Neuronal stem cell (in vitro differentiated cells): ENCODE data around the gene DCAF15.

Source experiments
- DNase-seq: peaks from one replicate; pipeline ENCODE4 v3.0.0-alpha.2; 2013; ENCODE audit warnings: low spot score
- H2AFZ ChIP-seq: one replicate; pipeline ENCODE4 v1.6.1; 2013; ENCODE audit warnings: mild to moderate bottlenecking, low read length, inconsistent platforms
- H2AK5ac ChIP-seq: 2 replicates; pipeline ENCODE4 v1.6.1; 2013; ENCODE audit warnings: low read depth, mild to moderate bottlenecking, inconsistent platforms, low read length, moderate library complexity, mixed read lengths
- H2BK120ac ChIP-seq: 2 replicates; pipeline ENCODE4 v1.6.1; 2013; ENCODE audit warnings: low read depth, mild to moderate bottlenecking, inconsistent platforms, low read length, moderate library complexity, mixed read lengths
- H2BK12ac ChIP-seq: one replicate; pipeline ENCODE4 v1.6.1; 2013; ENCODE audit warnings: low read length, inconsistent platforms
- H2BK15ac ChIP-seq: 2 replicates; pipeline ENCODE4 v1.6.1; 2013; ENCODE audit warnings: mild to moderate bottlenecking, low read length, inconsistent platforms, mixed read lengths
- H2BK5ac ChIP-seq: one replicate; pipeline ENCODE4 v1.6.1; 2013; ENCODE audit warnings: inconsistent platforms, mild to moderate bottlenecking, low read length, moderate library complexity
- H3K14ac ChIP-seq: one replicate; pipeline ENCODE4 v1.6.1; 2013; ENCODE audit warnings: low read length, inconsistent platforms
- H3K18ac ChIP-seq: 2 replicates; pipeline ENCODE4 v1.6.1; 2013; ENCODE audit warnings: low read length, inconsistent platforms
- H3K23ac ChIP-seq: 2 replicates; pipeline ENCODE4 v1.6.1; 2013; ENCODE audit warnings: low read depth, mild to moderate bottlenecking, mixed read lengths, low read length, inconsistent platforms; ENCODE audit not compliant: poor library complexity
- H3K27ac ChIP-seq: replicated peaks from 3 replicates; pipeline ENCODE4 v1.5.1; 2013; ENCODE audit warnings: low read length, inconsistent platforms
- H3K27me3 ChIP-seq, 3 experiments: 2 replicates each; pipeline ENCODE4 v1.6.1; 2013; ENCODE audit warnings: low read length in 3 of 3, mild to moderate bottlenecking in 2 of 3, inconsistent platforms in 1 of 3, low read depth in 1 of 3, mixed read lengths in 1 of 3, moderate library complexity in 1 of 3; ENCODE audit not compliant: control insufficient read depth in 3 of 3, insufficient read depth in 3 of 3
- H3K36me3 ChIP-seq, 2 donors: replicated peaks in 1 of 2; 2 replicates each; pipeline ENCODE4 v1.6.1; 2013; ENCODE audit warnings: low read length in 2 of 2; ENCODE audit not compliant: control insufficient read depth in 2 of 2, insufficient read depth in 2 of 2
- H3K4ac ChIP-seq: 2 replicates; pipeline ENCODE4 v1.6.1; 2013; ENCODE audit warnings: inconsistent platforms, mild to moderate bottlenecking, low read length, moderate library complexity
- H3K4me1 ChIP-seq, 2 donors: 1 replicate in 1 of 2; 2 replicates in 1 of 2; pipeline ENCODE4 v1.6.1; 2013; ENCODE audit warnings: low read length in 2 of 2, low read depth in 1 of 2; ENCODE audit not compliant: control insufficient read depth in 2 of 2, insufficient read depth in 1 of 2
- H3K4me2 ChIP-seq: one replicate; pipeline ENCODE4 v1.6.1; 2013; ENCODE audit warnings: mild to moderate bottlenecking, low read length, inconsistent platforms; ENCODE audit not compliant: insufficient read depth, poor library complexity, severe bottlenecking
- H3K4me3 ChIP-seq, 2 donors: 2 replicates each; pipeline ENCODE4 v1.5.1; 2013; ENCODE audit warnings: low read length in 2 of 2, mild to moderate bottlenecking in 2 of 2, inconsistent platforms in 1 of 2, moderate library complexity in 1 of 2
- H3K79me1 ChIP-seq: one replicate; pipeline ENCODE4 v1.6.1; 2013; ENCODE audit warnings: low read depth, mild to moderate bottlenecking, inconsistent platforms, low read length, moderate library complexity
- H3K9ac ChIP-seq: one replicate; pipeline ENCODE4 v1.6.1; 2013; ENCODE audit warnings: mild to moderate bottlenecking, low read depth, low read length, inconsistent platforms; ENCODE audit not compliant: poor library complexity
- H3K9me3 ChIP-seq, 2 donors: replicated peaks in 1 of 2; 2 replicates each; pipeline versions ENCODE3 to v1.6.1; 2013; ENCODE audit warnings: low read length in 2 of 2, mild to moderate bottlenecking in 2 of 2, inconsistent platforms in 1 of 2, low read depth in 1 of 2, mixed read lengths in 1 of 2, moderate library complexity in 1 of 2; ENCODE audit not compliant: control insufficient read depth in 2 of 2, insufficient read depth in 1 of 2
- H4K8ac ChIP-seq: one replicate; pipeline ENCODE4 v1.6.1; 2013; ENCODE audit warnings: low read depth, mild to moderate bottlenecking, inconsistent platforms, low read length, moderate library complexity
- H4K91ac ChIP-seq: one replicate; pipeline ENCODE4 v1.6.1; 2013; ENCODE audit warnings: low read length, low read depth, mild to moderate bottlenecking, inconsistent platforms; ENCODE audit not compliant: poor library complexity
- WGBS, 2 donors: extraction: QIAGEN DNeasy Blood & Tissue Kit; methylation state at CpG; one replicate each; pipeline ENCODE4 v1.1.7; 2013; ENCODE audit warnings: missing lambda C conversion rate in 2 of 2, mixed read lengths in 1 of 2; ENCODE audit not compliant: insufficient read length in 2 of 2, insufficient replicate concordance in 1 of 2; ENCODE audit errors: extremely low coverage in 2 of 2; 5-methylcytosine and 5-hydroxymethylcytosine counted together

DCAF15 gene

DNA sequence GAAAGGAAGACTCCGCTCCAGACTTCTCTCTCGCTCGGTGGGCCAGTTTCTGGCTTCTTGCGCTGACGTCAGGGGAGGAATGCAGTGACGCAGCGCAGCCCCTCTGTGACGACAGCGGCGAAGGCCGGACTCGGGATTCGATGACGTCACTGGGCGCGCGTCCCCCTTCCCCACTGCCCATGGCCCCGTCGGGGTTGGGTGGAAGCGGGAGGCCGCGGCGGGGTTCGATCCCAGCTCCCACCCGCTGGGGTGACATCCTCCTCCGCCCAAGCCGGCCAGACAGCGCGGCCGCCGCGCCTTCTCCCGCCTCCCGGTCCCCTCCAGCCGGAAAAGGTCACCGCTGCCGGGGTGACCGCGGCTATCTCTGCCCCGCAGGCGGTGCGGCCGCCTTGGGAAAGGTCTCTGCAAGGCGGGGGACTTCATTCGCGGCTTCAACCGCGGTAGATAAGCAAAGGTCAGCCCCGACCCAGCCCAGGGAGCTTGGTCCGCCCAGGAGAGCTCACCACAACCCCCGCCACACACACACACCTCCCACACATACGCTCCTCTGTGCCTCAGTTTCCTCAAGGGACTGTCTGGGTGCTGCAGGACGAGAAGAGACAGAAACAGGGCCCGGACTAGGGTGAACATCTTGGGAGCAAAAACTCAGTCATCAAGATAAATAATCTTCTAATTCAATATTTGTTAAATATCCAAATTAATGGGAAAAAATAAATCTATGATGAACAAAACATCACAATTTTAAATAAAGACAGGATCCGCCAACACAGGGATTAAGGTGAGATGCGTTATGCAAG lies 54.7 kb downstream of the DCAF15 start:
- Histone ChIP-seq H3K27ac (peak overlapping the region; percentile 93), H3K4ac (peak overlapping the region; percentile 89), H2BK5ac (peak overlapping the region; percentile 88), H3K9ac (peak overlapping the region; percentile 72), H3K79me1 (peaks cover 3% of the 10 kb centered on the region), H3K14ac (peak overlapping the region; percentile 76), H3K18ac (peak overlapping the region; percentile 98), H3K4me1 (peaks cover 0 to 2% of the 10 kb centered on the region in 2 donors), H2AK5ac (peak overlapping the region; percentile 57), H3K9me3 (no peaks in the 10 kb centered on the region), H3K4me3 (peak overlapping the region; percentile 59 to 94), H2AFZ (peak overlapping the region; percentile 89), H3K23ac (peak overlapping the region; percentile 87), H3K4me2 (peak overlapping the region; percentile 81), H4K91ac (no peak overlapping the region), H2BK15ac (no peak overlapping the region), H2BK120ac (peak overlapping the region; percentile 14), H3K27me3 (no peaks in the 10 kb centered on the region), H3K36me3 (no peaks in the 10 kb centered on the region), H4K8ac (peak overlapping the region; percentile 100), H2BK12ac (no peak overlapping the region)
- no CpG with 5 or more reads among the region's 56 CpGs for WGBS, 2 donors
- no peak for DNase-seq
